Fibroblast of skin of left biceps (primary cell): ENCODE data around the gene YES1.
"Not testable (repeated sequence)": the region's sequence is repeated elsewhere in the genome, so short reads cannot be mapped to it uniquely, and the experiment has no call there.

Experiments used
- DNase-seq, 2 experiments: peaks; one replicate each; pipeline ENCODE4 v3.0.0-alpha.2; 2013; ENCODE audit warnings: low read depth in 2 of 2

Gene YES1

DNA sequence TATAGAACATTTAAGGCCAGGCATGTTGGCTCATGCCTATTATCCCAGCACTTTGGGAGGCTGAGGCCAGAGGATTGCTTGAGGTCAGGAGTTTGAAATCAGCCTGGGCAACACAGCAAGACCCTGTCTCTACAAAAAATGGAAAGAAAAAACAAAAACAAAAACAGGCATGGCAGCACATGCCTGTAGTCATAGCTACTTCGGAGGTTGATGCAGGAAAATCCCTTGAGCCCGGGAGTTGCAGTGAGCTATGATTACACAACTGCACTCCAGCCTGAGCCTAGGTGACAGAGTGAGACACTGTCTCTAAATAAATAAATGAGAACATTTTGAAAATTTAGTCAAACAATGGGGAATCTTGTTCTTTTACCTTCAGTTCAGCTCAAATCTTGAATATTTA is 12.1 kb upstream of the YES1 start:
- no peak for DNase-seq

DNA sequence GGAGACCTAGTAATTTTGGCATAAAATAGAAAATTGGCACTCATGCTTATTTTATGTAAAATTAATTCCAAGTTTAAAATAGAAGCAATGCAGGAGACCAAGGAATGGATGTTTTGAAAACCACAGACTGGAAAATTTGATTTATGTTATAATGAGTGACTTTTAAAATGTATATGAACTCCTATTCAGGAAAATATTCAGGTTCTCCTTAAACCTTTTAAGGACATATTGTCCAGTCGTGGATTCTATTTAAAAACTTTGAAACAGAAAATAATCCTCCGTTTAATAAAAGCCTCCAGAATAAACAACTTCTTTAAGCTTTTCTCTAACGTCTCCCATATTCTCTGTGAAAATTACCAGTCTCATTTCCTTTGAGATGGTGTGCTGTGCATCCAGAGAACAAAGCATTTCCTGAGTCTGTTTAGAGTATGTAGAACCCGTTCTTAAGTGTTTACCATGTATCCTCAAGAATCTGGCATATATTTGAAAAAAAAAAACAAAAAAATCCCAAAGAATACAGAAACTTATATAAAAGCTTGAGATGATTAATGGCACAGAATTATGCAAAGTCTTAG is 8.6 kb upstream of the YES1 start:
- DNase-seq: no peak

DNA sequence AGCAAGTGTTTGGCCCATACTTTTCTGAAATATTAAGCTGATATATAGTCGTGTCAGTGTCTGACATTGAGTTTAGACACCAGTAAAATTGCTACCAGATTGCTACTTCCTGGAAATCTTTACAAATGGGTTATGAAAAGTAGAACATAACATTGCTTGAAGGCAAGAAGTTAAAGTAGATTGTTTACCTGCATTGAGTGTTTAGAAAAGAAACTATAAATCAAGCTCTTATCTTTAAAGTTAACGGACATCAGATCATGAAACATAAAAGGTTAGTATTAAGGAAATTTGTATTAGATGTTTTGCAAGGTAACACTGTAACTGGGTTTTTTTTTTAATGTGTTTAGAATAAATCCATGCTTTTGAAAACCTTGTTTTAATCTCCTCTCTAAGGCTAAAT is 4.8 kb upstream of the YES1 start:
- no peak for DNase-seq

DNA sequence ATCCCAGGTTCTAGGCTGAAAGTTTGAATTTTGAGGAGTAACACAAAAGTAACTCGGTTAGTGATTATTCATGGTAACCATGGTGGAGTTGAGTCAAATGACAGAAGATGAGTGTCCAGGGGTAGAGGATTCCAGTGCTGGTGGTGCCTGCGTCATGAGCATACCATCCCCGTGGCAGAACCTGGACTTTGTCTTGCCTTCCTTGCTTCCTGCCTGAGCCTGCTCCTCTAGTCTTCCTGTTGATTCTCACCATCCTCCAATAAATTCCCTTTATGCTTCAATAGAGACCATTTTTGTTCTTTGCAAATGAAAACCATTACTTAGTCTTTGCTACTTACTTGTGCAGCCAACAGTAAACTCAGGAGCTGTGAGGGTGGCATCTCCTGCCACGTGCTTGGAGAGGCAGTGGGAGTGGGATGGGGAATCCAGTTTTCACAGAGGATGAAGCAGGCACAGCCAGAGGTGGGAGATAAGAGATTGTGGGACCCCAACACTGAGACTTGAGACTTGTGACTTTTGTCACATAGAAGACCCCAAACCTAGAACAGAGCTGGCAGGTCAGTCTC is 4.1 kb upstream of the YES1 start:
- DNase-seq: no peak

DNA sequence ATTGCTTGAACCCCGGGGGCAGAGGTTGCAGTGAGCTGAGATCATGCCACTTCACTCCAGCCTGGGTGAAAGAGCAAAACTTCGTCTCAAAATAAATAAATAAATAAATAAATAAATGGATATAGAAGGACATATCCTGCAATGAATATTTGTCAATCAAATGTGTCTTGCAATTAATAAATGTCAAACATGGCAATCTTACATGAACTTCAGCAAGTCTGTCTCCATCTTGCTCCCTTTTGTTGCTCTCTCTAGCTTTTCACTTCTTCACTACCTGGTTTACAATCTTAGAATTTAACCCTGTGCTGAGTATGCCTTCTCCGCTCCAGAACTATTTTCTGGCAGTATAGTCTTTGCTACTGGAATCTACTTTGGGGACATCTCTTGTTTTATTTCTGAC is 3.3 kb upstream of the YES1 start:
- DNase-seq: no peak

DNA sequence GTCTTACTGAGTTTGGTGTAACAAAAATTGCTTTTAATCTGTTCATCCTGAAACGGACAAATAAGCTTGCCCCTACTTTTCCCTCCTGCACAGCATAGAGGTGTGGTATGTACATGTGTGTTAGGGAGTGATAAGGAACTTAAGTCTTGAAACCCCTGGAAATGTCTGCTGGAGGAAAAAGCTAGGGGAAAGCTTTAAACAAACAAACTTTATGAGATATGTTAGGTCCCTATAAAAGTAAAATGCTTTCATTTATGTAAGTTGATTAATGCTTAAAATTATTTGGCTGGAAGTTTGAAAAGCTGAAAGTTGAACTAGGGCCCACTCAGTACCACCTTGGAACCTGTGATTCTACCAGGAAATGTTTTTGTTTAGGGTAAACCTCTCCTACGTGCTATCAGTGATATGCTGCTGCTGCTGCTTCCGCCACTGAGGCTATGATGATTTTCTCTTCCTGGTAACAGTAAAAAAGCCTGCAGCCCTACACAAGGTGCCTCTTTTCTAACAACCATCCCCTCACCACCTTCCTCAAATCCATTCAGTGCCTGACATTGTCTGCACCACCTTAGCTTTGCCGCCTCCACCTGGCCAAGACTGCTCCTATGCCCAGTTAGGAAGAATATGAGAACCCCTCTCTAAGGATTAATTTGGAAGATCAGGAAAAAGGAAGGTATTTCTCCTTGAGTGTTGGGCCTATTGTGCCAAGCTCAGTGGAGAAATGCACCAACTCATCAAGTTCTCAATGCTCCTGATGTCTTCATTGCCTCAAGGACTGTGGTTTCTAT is 2.5 kb upstream of the YES1 start:
- DNase-seq: no peak

DNA sequence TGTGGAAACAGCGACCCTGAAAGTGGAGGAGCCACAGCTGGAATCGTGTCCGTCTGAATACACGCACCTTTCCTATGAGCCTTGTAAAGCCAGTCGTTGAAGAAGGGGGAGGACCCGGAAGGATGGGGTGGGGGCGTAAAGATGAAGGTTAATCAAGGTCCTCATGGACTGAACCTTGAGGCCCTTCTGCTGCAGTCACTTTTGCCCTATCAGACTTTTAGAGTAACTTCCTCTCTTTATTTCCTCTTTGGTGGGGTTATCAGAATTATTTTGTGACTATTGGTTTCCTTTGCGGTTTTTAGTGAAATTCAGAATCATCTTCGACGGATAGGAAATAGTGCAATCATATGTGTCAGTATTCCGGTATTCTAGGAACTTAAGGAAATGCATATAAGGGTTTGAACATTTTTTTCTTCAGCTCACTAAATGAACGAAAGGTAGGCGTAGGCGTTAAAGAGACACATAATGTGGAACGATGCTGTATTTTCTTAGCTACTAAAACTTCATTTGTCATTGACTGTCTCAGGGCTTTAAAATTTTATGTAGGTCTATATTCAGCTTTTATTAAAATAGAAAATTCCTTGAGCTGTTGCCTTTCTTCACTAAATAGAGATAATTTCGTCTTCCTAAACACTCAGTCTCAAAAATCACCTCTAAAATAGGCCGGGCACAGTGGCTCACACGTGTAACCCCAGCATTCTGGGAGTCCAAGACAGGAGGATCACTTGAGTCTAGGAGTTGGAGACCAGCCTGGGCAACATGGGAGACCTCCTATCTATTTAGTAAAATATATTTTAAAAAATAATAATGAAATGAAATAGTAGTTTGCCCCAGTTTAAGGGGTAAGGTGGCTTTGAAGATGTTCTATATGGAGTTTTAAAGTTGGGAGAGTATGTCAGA is 1.4 kb upstream of the YES1 start:
- no peak for DNase-seq

DNA sequence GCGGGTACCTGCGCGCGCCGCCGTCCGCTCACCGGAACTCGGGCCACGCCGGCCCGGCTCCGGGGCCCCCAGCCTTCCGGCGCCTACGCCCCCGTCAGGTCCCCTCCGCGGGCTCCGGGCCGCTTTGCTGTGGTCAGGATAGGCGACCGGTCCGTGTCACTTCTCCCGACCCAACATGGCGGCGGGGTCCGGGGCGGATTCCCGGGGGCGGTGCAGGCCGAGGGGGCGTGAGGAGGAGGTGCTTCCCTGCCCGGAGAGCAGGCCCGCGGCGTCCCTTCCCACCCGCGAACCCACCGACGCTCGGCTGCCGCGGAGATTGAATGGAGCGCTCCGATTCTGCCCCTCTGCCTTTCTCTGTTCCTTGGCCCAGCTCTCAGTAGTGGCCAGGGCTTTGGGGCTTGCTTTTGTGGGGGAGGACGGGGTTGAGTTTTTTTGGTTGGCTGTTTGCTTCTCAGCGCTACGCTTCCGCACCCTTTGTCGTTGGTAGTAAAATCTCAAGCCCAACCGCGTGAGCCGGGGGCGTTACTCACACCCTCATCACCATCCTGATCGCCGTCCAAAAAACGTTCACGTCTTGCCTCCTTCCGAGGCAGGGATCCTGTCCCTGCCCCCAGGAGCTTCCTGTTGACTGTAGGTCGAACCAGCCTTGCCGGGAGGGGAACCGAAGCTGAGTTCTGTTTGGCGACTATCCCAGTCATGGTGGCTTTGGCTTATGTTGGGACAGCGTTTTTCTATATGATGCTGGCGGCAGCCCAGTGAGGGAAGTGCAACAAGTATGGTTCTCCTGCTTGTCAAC is 532 bp upstream of the YES1 start:
- DNase-seq: peak; percentile 65 to 66

DNA sequence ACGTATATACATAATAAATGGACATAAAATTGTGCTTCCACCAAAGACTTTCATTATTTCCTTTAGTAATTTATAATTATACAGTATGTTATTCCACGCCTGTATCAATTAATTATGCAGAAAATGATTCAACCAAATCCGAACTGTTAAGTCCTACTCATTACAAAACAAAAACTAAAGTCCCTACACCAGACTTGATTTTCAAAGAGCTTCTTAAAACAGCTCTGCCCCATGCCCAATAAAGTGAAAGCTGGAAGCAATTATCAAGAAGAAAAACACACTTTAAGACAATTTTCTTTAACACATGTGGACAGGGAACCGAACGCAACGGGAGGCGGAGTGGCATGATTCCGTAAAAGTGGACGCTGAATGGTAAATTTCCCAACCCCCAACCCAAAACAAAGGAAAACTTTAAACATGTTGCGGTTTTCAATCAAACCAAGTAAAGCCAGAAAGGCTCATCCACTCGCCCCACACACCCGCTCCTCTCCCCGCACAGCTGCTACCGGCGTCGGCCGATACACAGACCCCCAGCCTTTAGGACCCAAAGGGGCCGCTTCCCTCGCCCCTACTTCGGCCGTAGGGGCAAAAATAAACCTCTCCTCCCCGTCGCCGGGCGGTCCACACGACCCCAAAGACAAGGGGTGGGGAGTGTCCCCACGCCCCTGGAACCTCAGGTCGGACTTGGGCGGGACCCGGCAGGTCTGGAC is 705 bp downstream of the YES1 start:
- DNase-seq: no peak

DNA sequence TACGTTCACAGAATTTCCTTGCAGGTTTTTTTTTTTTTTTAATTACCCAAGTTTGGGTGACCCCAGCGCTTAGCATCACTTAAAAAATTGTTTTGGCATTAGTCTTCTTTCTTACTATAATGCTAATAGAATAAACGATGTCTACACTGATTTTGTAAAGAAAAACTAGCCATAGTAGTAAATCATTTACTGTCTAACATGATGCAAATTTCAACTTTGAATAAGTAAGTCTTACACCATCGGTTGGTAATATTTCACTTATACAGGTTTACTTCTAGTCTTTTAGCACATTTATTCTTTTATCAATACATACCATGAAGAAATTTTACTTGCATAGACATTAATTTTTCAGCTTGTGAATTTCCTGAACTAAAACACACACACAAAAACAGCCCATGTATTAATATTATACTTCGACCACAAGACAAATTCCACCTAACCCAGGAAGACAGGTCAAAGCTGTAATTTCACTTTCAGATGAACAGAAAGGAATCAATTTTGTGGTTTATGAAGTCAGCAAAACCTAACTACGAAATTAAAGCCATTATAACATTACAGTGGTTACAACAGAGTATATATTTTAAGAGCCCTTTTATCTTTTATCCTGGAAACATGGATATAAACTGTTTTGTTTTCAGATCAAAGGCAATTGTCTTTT is 1.9 kb downstream of the YES1 start:
- no peak for DNase-seq

DNA sequence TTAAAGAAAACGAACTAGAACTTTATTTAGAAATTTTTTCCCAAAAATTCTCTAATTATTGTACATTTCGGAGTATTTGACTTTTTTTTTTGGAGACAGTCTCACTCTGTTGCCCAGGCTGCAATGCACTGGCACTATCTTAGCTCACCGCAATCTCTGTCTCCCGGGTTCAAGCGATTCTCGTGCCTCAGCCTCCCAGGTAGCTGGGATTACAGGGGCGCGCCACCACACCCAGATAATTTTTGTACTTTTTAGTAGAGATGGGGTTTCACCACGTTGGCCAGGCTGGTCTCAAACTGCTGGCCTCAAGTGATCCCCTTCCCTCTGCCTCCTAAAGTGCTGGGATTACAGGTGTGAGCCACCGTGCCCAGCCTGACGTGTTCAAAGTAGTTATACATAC is 2.8 kb downstream of the YES1 start:
- not testable (repeated sequence) for DNase-seq

DNA sequence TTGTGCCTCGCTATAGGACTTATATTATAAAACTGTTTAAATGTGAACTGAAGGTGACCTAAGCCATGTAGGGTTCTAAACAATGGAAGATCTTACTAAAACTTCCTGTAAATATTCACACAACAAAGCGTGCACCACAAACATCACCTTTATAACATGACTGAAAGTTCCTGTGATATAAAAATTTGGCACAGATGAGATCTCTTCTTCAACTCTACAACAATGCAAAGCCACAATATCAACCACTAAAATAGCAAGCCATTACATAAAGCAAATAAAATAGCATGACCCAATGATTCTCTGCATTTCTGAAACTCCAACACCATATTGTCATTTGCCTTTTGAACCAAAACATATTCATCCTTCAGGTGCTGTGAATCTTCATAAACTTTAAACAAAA is 3.5 kb downstream of the YES1 start:
- no peak for DNase-seq

DNA sequence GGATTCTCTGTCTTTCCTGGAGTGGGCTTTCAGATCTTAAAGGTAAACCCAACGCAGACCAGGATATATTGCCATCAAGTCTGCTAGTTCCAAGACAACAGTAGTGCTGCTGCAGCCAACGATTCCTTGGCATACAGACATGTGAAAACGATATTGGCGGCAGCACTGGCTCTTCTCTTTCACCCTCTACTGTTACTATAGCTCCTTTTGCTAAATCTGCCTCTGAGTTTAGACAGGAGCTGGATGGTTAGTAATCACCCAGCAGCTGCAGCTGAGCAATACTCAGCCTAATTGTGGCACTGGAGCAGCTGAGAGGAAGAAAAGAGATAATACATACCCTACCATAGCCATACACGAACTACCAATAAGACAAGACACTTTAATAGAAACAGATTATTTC is 4.0 kb downstream of the YES1 start:
- DNase-seq: no peak

DNA sequence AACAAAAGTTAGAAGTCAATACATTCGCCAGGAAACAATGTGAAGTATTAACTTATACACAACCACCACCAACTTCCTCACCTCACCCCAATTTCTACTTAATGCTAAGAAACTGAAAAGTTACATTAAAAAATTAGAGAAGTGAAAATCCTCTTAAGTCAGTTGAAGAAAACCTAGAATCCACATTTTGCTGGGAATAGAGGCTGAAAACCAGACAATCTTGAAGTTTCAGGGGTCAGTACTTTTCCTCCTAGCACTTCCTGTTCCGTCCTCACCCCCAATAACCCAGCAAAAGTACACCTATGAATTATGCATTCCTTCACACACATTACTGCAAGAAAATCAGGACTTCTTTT is 6.3 kb downstream of the YES1 start:
- DNase-seq: no peak

DNA sequence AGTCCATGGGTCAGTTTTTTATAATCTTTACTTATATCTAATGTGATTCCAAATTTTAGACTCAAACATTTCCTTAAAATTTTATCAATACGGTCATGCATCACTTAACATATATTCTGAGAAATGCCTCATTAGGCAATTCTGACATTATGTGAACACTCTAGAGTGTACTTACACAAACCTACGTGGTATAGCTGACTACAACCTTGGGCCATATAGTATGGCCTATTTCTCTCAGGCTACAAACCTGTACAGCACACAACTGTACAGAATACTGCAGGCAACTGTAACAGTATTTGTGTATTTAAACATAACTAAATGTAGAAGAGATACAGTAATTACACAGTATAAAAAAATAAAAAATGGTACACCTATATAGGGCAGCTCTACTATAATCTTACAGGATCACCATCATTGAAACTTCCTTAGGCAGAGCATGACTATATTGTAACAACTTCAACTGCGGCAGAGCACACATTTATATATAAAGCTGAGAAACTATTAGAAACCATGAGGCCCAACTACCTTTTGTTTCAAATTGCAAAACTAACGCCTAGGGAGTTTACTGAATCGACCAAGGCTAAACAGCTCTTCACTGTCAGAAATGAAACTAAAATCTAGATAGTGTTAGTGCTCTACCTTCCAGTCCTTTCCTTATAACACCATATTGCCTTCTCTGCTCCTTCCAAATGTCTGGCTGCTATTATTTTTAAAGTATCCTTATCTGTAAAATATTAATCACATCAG is 6.9 kb downstream of the YES1 start:
- no peak for DNase-seq

DNA sequence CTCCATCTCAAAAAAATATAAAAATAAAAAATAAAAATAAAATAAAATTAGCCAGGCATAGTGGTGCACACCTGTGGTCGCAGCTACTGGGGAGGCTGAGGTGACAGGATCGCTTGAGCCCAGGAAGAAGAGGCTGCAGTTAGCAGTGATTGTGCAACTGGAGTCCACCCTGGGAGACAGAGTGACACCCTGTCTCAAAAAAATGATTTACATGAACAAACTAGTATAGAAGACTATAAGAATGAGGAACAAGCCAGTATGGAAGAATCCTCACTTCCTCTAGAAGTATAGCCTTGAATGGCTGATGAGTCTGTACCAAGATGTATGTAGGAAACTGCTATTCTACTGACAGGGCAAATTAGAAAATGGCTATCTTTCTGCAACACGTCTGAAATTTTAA is 10.9 kb downstream of the YES1 start:
- DNase-seq: no peak

DNA sequence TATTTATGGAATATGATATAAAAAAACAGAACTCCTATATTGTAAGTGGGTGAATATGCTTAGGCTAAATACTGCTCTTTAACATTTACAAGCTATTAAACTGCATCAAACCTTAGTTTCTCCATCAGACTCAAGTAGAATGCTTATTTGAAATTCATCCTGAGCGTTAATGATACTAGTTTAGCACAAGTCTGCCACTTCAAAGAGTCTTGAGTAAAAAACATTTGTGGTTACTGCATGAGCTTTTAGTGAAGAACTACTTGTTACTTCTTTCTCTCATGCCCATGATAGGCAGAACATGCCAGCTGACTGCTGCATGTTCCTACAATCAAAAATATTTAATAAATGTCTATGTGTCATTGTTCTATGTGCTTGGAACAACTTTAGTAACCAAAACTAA is 12.1 kb downstream of the YES1 start:
- no peak for DNase-seq

DNA sequence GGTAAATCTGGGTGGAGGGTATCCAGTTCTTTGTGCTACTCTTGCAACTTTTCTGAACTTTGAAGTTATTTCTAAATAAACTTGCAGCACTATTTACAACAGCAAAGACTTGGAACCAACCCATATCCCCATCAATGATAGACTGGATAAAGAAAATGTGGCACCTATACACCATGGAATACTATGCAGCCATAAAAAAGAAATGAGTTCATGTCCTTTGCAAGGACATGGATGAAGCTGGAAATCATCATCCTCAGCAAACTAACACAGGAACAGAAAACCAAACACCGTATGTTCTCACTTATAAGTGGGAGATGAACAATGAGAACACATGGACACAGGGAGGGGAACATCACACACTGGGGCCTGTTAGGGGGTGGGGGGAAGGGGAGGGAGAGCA is 16.7 kb downstream of the YES1 start:
- not testable (repeated sequence) for DNase-seq

DNA sequence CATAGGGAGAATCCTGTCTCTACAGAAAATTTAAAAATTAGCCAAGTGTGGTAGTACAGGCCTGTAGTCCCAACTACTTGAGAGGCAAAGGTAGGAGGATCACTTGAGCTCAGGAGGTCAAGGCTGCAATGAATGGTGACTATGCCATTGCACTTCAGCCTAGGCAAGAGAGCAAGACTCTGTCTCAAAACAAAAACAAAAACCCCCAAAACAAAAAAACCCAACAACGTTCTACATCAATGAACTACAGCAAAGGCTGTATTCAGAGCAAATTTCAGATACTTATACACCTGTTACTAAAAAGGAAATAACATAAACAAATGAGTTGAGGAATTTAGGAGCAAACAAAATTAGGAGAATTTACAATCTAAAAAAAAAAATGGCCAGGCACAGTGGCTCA is 22.6 kb downstream of the YES1 start:
- no peak for DNase-seq

DNA sequence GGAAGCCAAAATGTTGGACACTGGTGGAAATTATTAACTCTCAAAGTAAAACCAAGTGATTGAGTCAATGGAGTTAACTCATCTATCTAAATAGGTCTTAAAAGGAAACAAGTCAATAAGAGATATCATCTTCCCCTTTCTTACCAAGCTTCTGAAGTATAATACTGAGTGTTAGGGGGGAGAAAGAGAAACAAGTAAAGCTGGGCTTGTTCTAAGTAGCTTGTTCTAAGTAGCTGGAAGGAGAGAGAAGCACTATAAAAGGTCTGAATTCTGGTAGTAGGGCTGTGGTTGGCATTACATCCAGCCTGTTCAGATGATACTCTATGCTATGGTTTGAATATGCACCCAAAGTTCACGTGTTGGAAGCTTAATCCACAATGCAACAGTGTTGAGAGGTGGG is 26.8 kb downstream of the YES1 start:
- DNase-seq: no peak
